HEK293 (cell line): Measurements from ENCODE around the gene MICU1.
A peak's percentile ranks its signal among the peaks of the same experiment; 100 is the strongest.

Source experiments
- CTCF ChIA-PET: fragments of 350-600 bp; formaldehyde crosslinking; extraction: SDS; loops from one replicate; lab custom pipeline; 2021; ENCODE audit warnings: antibody characterized with exemption; lab: Yijun Ruan, JAX
- POLR2A ChIA-PET: fragments of 300-600 bp; formaldehyde crosslinking; extraction: SDS; loops from one replicate; lab custom pipeline; 2020; ENCODE audit warnings: antibody characterized with exemption, inconsistent platforms; lab: Yijun Ruan, JAX
- H3K27ac ChIP-seq: fragments of 200-500 bp; sonication (Bioruptor generic); 2 replicates; pipeline ENCODE4 v1.5.1; 2014; ENCODE audit warnings: low read depth, low read length, control low read depth, inconsistent platforms; ENCODE audit errors: extremely low read depth
- H3K36me3 ChIP-seq, 2 experiments: fragments of 200-500 bp in 1 of 2; sonication (Bioruptor generic) in 1 of 2; 1 replicate in 1 of 2; 2 replicates in 1 of 2; pipeline ENCODE4 v1.5.1; 2014 to 2017; ENCODE audit warnings: inconsistent platforms in 2 of 2, low read length in 2 of 2; ENCODE audit not compliant: control insufficient read depth in 2 of 2, insufficient read depth in 1 of 2
- H3K4me1 ChIP-seq: fragments of 200-500 bp; sonication (Bioruptor generic); 2 replicates; pipeline ENCODE4 v1.5.1; 2014; ENCODE audit warnings: mild to moderate bottlenecking, low read length, inconsistent platforms; ENCODE audit not compliant: control insufficient read depth, insufficient read depth
- H3K4me3 ChIP-seq: 2 replicates; pipeline ENCODE4 v1.5.1; 2011; ENCODE audit warnings: low read depth, mild to moderate bottlenecking, control low read depth, low read length, moderate library complexity
- H3K9me3 ChIP-seq: fragments of 200-500 bp; sonication (Bioruptor generic); 2 replicates; pipeline ENCODE4 v1.5.1; 2014; ENCODE audit warnings: low read depth, low read length, inconsistent platforms; ENCODE audit not compliant: control insufficient read depth, insufficient read depth
- GLI2 ChIP-seq: fragments of 450-650 bp; formaldehyde crosslinking; IDR thresholded peaks from 2 replicates; pipeline ENCODE4; 2017; ENCODE audit warnings: missing biosample characterization, missing genetic modification characterization, low read depth, borderline replicate concordance
- GLIS1 ChIP-seq: fragments of 450-650 bp; formaldehyde crosslinking; IDR thresholded peaks from 2 replicates; pipeline ENCODE4 v1.5.1; 2016; ENCODE audit warnings: missing biosample characterization, missing genetic modification characterization
- HOXC10 ChIP-seq: sonication (generic); formaldehyde crosslinking; IDR thresholded peaks from 2 replicates; pipeline ENCODE4 v1.8.1; 2023; ENCODE audit warnings: mild to moderate bottlenecking, missing genetic modification reagents
- IKZF3 ChIP-seq: fragments of 450-650 bp; IDR thresholded peaks from 2 replicates; pipeline ENCODE4 v1.5.0; 2018; ENCODE audit warnings: missing biosample characterization, mild to moderate bottlenecking, missing genetic modification characterization, moderate library complexity
- OVOL3 ChIP-seq: fragments of 450-650 bp; formaldehyde crosslinking; IDR thresholded peaks from 2 replicates; pipeline ENCODE4 v1.5.1; 2016; ENCODE audit warnings: missing biosample characterization, missing genetic modification characterization
- PRDM10 ChIP-seq: fragments of 450-650 bp; formaldehyde crosslinking; IDR thresholded peaks from 2 replicates; pipeline ENCODE4 v1.5.1; 2016; ENCODE audit warnings: missing biosample characterization, missing genetic modification characterization
- SETDB1 ChIP-seq: IDR thresholded peaks from one replicate; pipeline ENCODE4 v1.6.1; 2017; ENCODE audit warnings: mild to moderate bottlenecking, low read length, moderate library complexity, mixed read lengths; ENCODE audit not compliant: insufficient read length
- ZBTB17 ChIP-seq: fragments of 450-650 bp; formaldehyde crosslinking; IDR thresholded peaks from 2 replicates; pipeline ENCODE4 v1.5.1; 2016; ENCODE audit warnings: missing biosample characterization, missing genetic modification characterization
- ZBTB48 ChIP-seq: fragments of 450-650 bp; formaldehyde crosslinking; IDR thresholded peaks from 2 replicates; pipeline ENCODE4 v1.5.1; 2016; ENCODE audit warnings: missing biosample characterization, missing genetic modification characterization
- ZBTB6 ChIP-seq: fragments of 450-650 bp; formaldehyde crosslinking; IDR thresholded peaks from 2 replicates; pipeline ENCODE4 v1.5.1; 2017; ENCODE audit warnings: missing biosample characterization, missing genetic modification characterization
- ZFHX2 ChIP-seq: fragments of 450-650 bp; formaldehyde crosslinking; conservative IDR thresholded peaks from 2 replicates; pipeline ENCODE4 v1.5.1; 2016; ENCODE audit warnings: missing biosample characterization, missing genetic modification characterization
- ZIC2 ChIP-seq: fragments of 450-650 bp; formaldehyde crosslinking; IDR thresholded peaks from 2 replicates; pipeline ENCODE4 v1.5.1; 2016; ENCODE audit warnings: missing biosample characterization, missing genetic modification characterization
- ZNF248 ChIP-seq: fragments of 450-650 bp; formaldehyde crosslinking; IDR thresholded peaks from 2 replicates; pipeline ENCODE4 v1.5.1; 2017; ENCODE audit warnings: missing biosample characterization, missing genetic modification characterization
- ZNF292 ChIP-seq: fragments of 450-650 bp; formaldehyde crosslinking; IDR thresholded peaks from 2 replicates; pipeline ENCODE4 v1.5.1; 2016; ENCODE audit warnings: low read depth, missing biosample characterization, missing genetic modification characterization, borderline replicate concordance
- ZNF302 ChIP-seq: fragments of 450-650 bp; formaldehyde crosslinking; IDR thresholded peaks from 2 replicates; pipeline ENCODE4 v1.5.1; 2016; ENCODE audit warnings: missing biosample characterization, missing genetic modification characterization, low read depth
- ZNF324 ChIP-seq: fragments of 450-650 bp; formaldehyde crosslinking; IDR thresholded peaks from 2 replicates; pipeline ENCODE4 v1.5.1; 2016; ENCODE audit warnings: missing biosample characterization, missing genetic modification characterization
- ZNF341 ChIP-seq: fragments of 450-650 bp; formaldehyde crosslinking; IDR thresholded peaks from 2 replicates; pipeline ENCODE4; 2016; ENCODE audit warnings: low read depth, missing biosample characterization, missing genetic modification characterization
- ZNF404 ChIP-seq: fragments of 450-650 bp; formaldehyde crosslinking; IDR thresholded peaks from 2 replicates; pipeline ENCODE4 v1.5.1; 2017; ENCODE audit warnings: missing biosample characterization, missing genetic modification characterization
- ZNF626 ChIP-seq: fragments of 450-650 bp; sonication (Bioruptor Pico); formaldehyde crosslinking; IDR thresholded peaks from 2 replicates; pipeline ENCODE4 v1.5.1; 2018; ENCODE audit warnings: missing biosample characterization, missing genetic modification characterization, inconsistent platforms
- ZNF76 ChIP-seq: fragments of 450-650 bp; formaldehyde crosslinking; IDR thresholded peaks from 2 replicates; pipeline ENCODE4; 2016; ENCODE audit warnings: low read depth, missing biosample characterization, missing genetic modification characterization, borderline replicate concordance
- ZSCAN23 ChIP-seq: fragments of 450-650 bp; formaldehyde crosslinking; IDR thresholded peaks from 2 replicates; pipeline ENCODE4 v1.5.1; 2016; ENCODE audit warnings: missing biosample characterization, missing genetic modification characterization
- TF ChIP-seq, protein P1 (sequence below): fragments of 450-650 bp; formaldehyde crosslinking; IDR thresholded peaks from 2 replicates; pipeline ENCODE4 v1.5.1; 2017; ENCODE audit warnings: missing biosample characterization, missing genetic modification characterization
- TF ChIP-seq, protein P2 (sequence below): fragments of 450-650 bp; formaldehyde crosslinking; IDR thresholded peaks from 2 replicates; pipeline ENCODE4 v1.5.1; 2016; ENCODE audit warnings: missing biosample characterization, missing genetic modification characterization

The MICU1 gene

GRCh38 chr10:72333112-72334015, 292.5 kb downstream of the MICU1 start:
- ChIA-PET CTCF (interaction anchor here (0.6 to 1.9 kb wide), 11 partner anchors 53 to 636 kb away, joined by 3 to 9 read pairs (median 3); no protein-coding TSS in a partner anchor), POLR2A (interaction anchor here (1.1 to 9.0 kb wide), 3 partner anchors 59 to 69 kb away, joined by 3 to 107 read pairs (median 13); partner anchors contain the start of gene DDIT4)
- Histone ChIP-seq H3K9me3 (no peaks in the 10 kb centered on the region), H3K27ac (peak overlapping the region; percentile 91), H3K4me3 (no peak overlapping the region), H3K36me3 (peaks cover 5 to 45% of the 10 kb centered on the region in 2 experiments; a peak in 2 of 3 replicates), H3K4me1 (peaks cover 27% of the 10 kb centered on the region)
- TF ChIP-seq, protein P1, sequence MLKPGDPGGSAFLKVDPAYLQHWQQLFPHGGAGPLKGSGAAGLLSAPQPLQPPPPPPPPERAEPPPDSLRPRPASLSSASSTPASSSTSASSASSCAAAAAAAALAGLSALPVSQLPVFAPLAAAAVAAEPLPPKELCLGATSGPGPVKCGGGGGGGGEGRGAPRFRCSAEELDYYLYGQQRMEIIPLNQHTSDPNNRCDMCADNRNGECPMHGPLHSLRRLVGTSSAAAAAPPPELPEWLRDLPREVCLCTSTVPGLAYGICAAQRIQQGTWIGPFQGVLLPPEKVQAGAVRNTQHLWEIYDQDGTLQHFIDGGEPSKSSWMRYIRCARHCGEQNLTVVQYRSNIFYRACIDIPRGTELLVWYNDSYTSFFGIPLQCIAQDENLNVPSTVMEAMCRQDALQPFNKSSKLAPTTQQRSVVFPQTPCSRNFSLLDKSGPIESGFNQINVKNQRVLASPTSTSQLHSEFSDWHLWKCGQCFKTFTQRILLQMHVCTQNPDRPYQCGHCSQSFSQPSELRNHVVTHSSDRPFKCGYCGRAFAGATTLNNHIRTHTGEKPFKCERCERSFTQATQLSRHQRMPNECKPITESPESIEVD (tag by site-specific recombination): no peak
- no peak for TF ChIP-seq SETDB1
- TF ChIP-seq ZNF626 (tag by site-specific recombination): no peak
- TF ChIP-seq ZNF248 (tag by site-specific recombination): no peak
- TF ChIP-seq GLI2 (tag by site-specific recombination): no peak
- no peak for TF ChIP-seq ZIC2 (tag by site-specific recombination)
- TF ChIP-seq ZNF324 (tag by site-specific recombination): no peak

- peak; percentile 50 for TF ChIP-seq ZNF76
- TF ChIP-seq, protein P2, sequence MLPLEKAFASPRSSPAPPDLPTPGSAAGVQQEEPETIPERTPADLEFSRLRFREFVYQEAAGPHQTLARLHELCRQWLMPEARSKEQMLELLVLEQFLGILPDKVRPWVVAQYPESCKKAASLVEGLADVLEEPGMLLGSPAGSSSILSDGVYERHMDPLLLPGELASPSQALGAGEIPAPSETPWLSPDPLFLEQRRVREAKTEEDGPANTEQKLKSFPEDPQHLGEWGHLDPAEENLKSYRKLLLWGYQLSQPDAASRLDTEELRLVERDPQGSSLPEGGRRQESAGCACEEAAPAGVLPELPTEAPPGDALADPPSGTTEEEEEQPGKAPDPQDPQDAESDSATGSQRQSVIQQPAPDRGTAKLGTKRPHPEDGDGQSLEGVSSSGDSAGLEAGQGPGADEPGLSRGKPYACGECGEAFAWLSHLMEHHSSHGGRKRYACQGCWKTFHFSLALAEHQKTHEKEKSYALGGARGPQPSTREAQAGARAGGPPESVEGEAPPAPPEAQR (tag by site-specific recombination): no peak
- peak; percentile 92 for TF ChIP-seq IKZF3 (tag by site-specific recombination)
- 0 out of 2 replicates have a peak, but pooled peaks have one; percentile 35 for TF ChIP-seq ZBTB17 (tag by site-specific recombination)
- TF ChIP-seq HOXC10: no peak
- peak; percentile 69 for TF ChIP-seq ZNF341 (tag by site-specific recombination)
- TF ChIP-seq GLIS1 (tag by site-specific recombination): no peak
- no peak for TF ChIP-seq ZSCAN23 (tag by site-specific recombination)
- TF ChIP-seq ZBTB48: peak; percentile 76
- no peak for TF ChIP-seq ZNF404 (tag by site-specific recombination)
- no peak for TF ChIP-seq ZNF292 (tag by site-specific recombination)
- no peak for TF ChIP-seq GLI2 (tag by site-specific recombination)
- TF ChIP-seq PRDM10 (tag by site-specific recombination): peak; percentile 61
- TF ChIP-seq ZNF302 (tag by site-specific recombination): no peak
- 0 out of 2 replicates have a peak, but pooled peaks have one; percentile 23 for TF ChIP-seq OVOL3 (tag by site-specific recombination)
- peak; percentile 89; the same call in 1 of the 2 replicates for TF ChIP-seq ZBTB6 (tag by site-specific recombination)
- TF ChIP-seq ZFHX2 (tag by site-specific recombination): no peak
- TF ChIP-seq, all 188 proteins: peak for 8
- POLR2A ChIA-PET: interaction anchor here (0.6 to 9.0 kb wide), 22 partner anchors 10 to 1640 kb away, joined by 3 to 107 read pairs (median 4); partner anchors contain the start of genes ANAPC16, ASCC1, DDIT4 and DNAJB12
- CTCF ChIA-PET: interaction anchor here (0.5 to 7.9 kb wide), 13 partner anchors 8 to 470 kb away, joined by 3 to 52 read pairs (median 4); partner anchors contain the start of gene DDIT4
- H3K4me1 ChIP-seq: peaks cover 30% of the 10 kb centered on the region
- no peak overlapping the region for H3K4me3 ChIP-seq
- H3K27ac ChIP-seq: peak overlapping the region; percentile 91
- H3K9me3 ChIP-seq: no peaks in the 10 kb centered on the region
- peaks cover 0 to 37% of the 10 kb centered on the region in 2 experiments; a peak in 1 of 3 replicates for H3K36me3 ChIP-seq
These were observed 293.3 kb downstream of the MICU1 start for GRCh38 chr10:72332423-72333111.
